ENCODE measurements around the gene GOLGA6L10.

DNA sequence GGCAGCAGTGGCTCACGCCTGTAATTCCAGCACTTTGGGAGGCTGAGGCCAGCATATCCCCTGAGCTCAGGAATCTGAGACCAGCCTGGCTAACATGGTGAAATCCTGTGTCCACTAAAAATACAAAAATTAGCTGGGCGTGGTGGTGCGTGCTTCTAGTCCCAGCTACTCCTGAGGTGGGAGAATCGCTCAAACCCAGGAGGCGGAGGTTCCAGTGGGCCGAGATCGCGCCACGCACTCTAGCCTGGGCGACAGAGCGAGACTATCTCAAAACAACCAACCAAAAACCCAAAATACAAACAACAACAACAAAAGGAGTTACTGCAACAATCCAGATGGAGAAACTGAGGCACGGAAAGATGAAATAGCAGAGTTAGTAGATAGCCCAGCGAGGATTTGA, 51.2 kb downstream of the GOLGA6L10 start:
- TF ChIP-seq, protein P1, sequence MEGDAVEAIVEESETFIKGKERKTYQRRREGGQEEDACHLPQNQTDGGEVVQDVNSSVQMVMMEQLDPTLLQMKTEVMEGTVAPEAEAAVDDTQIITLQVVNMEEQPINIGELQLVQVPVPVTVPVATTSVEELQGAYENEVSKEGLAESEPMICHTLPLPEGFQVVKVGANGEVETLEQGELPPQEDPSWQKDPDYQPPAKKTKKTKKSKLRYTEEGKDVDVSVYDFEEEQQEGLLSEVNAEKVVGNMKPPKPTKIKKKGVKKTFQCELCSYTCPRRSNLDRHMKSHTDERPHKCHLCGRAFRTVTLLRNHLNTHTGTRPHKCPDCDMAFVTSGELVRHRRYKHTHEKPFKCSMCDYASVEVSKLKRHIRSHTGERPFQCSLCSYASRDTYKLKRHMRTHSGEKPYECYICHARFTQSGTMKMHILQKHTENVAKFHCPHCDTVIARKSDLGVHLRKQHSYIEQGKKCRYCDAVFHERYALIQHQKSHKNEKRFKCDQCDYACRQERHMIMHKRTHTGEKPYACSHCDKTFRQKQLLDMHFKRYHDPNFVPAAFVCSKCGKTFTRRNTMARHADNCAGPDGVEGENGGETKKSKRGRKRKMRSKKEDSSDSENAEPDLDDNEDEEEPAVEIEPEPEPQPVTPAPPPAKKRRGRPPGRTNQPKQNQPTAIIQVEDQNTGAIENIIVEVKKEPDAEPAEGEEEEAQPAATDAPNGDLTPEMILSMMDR (IDR thresholded peaks at IDR 0.05), result no peak
- TF ChIP-seq POLR2A (IDR thresholded peaks at IDR 0.05), result no peak

All from uterus (tissue), 2 donors.